Muscle of leg (tissue), 11 donors: Measurements from ENCODE around the gene LTBP1. TPM values are rescaled to one million over a fixed set of nuclear protein-coding genes. Genes with fewer than 3 reads are reported as not detected.
A peak's percentile ranks its signal among the peaks of the same experiment; 100 is the strongest.

Source experiments
- DNase-seq: peaks from one replicate; pipeline ENCODE4 v3.0.0; 2013
- H3K27ac ChIP-seq: one replicate; pipeline ENCODE4 v1.5.1; 2013; ENCODE audit warnings: mild to moderate bottlenecking, low read length, control low read depth
- H3K27me3 ChIP-seq: one replicate; pipeline ENCODE4 v1.6.1; 2013; ENCODE audit warnings: low read length; ENCODE audit not compliant: control insufficient read depth, insufficient read depth
- H3K36me3 ChIP-seq: one replicate; pipeline ENCODE4 v1.6.1; 2013; ENCODE audit warnings: low read length; ENCODE audit not compliant: control insufficient read depth, insufficient read depth
- H3K4me1 ChIP-seq: one replicate; pipeline ENCODE4 v1.6.1; 2013; ENCODE audit warnings: low read length; ENCODE audit not compliant: control insufficient read depth, insufficient read depth
- H3K4me3 ChIP-seq: one replicate; pipeline ENCODE4 v1.5.1; 2013; ENCODE audit warnings: low read length, control low read depth
- H3K9me3 ChIP-seq: replicated peaks from 2 replicates; pipeline ENCODE4 v1.6.1; 2013; ENCODE audit warnings: low read depth, low read length; ENCODE audit not compliant: control insufficient read depth
- WGBS: methylation state at CpG from one replicate; pipeline ENCODE4 v1.1.5; 2013; ENCODE audit warnings: missing lambda C conversion rate; ENCODE audit not compliant: insufficient coverage; 5-methylcytosine and 5-hydroxymethylcytosine counted together
- polyA plus RNA-seq, 8 donors: library from polyadenylated mRNA; unstranded; fragments of 120-200 nt; gene quantifications; one replicate each; pipeline versions ENCODE4 v1.2.1 to v1.2.3, GENCODE V29; 2013; ENCODE audit warnings: inconsistent platforms in 1 of 8, low replicate concordance in 1 of 8; ENCODE audit not compliant: insufficient read length in 8 of 8, insufficient read depth in 1 of 8
- total RNA-seq: library from RNA; stranded (reverse); fragments of 120-200 nt; gene quantifications from one replicate; pipeline ENCODE4 v1.2.4, GENCODE V29; 2013

Gene LTBP1
- total and polyA plus RNA-seq, 9 donors, result 37.5 to 87.3 (median 57.9) TPM

DNA sequence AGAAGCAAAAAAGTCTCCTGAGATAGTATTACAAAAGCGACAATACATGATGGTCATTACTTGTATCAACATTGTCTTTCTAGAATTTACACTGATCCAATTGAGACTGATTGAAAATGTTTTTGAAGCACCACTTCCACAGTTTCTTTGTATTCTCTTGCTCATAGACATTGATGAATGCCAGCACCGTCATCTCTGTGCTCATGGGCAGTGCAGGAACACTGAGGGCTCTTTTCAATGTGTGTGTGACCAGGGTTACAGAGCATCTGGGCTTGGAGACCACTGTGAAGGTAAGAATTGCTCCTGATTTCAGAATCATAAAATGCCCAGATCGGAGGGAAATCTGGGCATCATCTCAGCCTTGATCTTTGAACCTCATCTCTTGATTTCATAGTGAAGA, 354.6 kb downstream of the LTBP1 start:
- H3K36me3 ChIP-seq, result peaks cover 6% of the 10 kb centered on the region
- DNase-seq, result no peak
- no peaks in the 10 kb centered on the region for H3K27me3 ChIP-seq
- WGBS, result 89% methylated on average over 1 of the region's 3 CpGs
- no peak overlapping the region for H3K27ac ChIP-seq
- H3K4me3 ChIP-seq, result no peak overlapping the region
- H3K9me3 ChIP-seq, result no peaks in the 10 kb centered on the region
- H3K4me1 ChIP-seq, result peaks cover 15% of the 10 kb centered on the region

DNA sequence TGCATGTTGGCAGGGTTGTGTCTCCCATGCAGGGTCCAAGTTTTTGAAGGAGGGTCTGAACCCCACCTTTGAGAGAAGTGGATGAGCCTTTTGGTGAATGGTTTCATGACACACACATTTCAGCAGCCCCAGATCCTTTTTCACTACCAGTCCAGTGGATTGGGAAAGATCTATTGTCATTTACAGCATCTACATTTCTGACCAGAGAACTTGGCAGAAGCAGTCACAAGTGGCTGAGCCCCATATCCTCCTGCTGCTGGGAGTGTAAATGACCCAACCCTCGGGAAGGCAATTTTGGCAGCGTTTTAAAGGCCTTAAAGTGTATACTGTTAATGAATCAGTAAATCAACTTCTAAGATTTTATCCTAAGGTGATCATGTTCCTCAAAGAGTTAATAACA, 355.6 kb downstream of the LTBP1 start:
- WGBS, result no CpG with 5 or more reads among the region's 2 CpGs
- Histone ChIP-seq H3K36me3 (peaks cover 6% of the 10 kb centered on the region), H3K4me3 (no peak overlapping the region), H3K4me1 (peaks cover 15% of the 10 kb centered on the region), H3K27ac (no peak overlapping the region), H3K27me3 (no peaks in the 10 kb centered on the region), H3K9me3 (no peaks in the 10 kb centered on the region)
- no peak for DNase-seq

DNA sequence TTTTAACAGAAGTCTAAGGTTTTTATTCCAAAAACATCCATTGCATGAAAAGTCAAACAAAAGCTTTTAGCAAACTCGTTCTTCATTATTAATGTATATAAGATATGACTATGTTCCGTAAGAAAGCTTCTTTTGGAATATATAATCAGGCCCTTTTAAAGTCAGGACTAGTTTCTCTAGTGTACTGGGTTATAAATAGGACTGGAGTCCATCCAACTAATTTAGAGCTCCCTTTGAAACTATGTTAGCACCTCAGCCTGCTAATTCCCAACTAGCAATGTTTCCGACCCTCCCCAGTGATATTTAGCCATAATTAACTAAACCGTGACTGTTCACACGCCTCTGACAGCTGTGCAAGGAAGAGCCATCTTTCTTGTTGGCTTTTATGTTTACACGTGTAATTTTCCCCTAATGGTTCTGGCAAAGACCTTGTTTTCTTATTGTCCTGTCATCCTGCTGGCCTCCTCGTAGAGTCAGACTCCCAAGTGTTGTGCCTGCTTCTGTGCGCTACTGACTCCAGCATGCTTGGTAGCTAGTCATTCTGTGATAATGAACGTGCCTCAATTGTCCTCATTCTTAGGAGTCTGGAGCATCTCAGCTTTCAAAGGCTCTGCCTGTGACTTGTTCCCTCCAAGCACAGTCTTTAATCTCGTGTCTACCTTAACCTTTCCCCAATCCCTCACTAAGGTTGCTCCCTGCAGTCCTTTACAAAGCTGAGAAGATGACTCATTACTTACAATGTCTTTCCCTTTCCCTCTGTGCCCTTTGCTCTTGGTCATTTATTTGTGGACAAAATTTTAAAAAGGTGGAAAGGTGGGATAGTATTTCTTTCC, 357.5 kb downstream of the LTBP1 start:
- Histone ChIP-seq H3K36me3 (peaks cover 6% of the 10 kb centered on the region), H3K4me3 (no peak overlapping the region), H3K9me3 (no peaks in the 10 kb centered on the region), H3K4me1 (peaks cover 15% of the 10 kb centered on the region), H3K27me3 (no peaks in the 10 kb centered on the region), H3K27ac (no peak overlapping the region)
- WGBS, result 69% methylated on average over 7 of the region's 10 CpGs
- DNase-seq, result peak; percentile 28

DNA sequence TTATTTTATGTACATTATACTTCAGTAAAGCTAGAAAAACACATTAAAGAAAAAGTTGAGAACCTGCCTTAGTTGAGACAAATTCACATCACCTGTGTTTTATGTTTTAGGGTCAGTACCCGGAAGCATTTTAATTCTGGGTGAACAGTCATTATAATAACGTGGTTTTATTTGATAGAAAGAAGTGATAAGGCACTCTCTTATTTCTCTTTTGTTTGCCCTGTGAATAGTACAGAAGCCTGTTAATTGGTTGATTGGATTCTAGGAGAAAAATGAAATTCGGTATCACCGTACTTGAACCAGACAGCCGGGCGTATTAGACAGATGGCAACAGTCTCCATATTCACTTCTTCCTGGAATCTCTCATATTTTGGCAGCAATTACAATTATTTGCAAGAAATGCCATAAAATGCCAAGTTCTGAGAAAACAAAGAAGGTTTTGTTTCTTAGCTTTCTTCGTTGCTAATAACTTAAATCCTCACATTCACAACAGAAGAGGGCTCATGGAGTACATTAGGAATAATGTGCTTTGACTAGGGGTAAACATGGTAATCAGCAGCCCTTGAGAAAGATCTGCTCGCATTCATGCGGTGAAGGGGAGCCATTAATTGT, 361.0 kb downstream of the LTBP1 start:
- peaks cover 8% of the 10 kb centered on the region for H3K4me1 ChIP-seq
- DNase-seq, result peak; percentile 53
- H3K4me3 ChIP-seq, result no peak overlapping the region
- WGBS, result 80% methylated on average over 1 of the region's 9 CpGs
- H3K9me3 ChIP-seq, result no peaks in the 10 kb centered on the region
- no peaks in the 10 kb centered on the region for H3K27me3 ChIP-seq
- peaks cover 3% of the 10 kb centered on the region for H3K36me3 ChIP-seq
- H3K27ac ChIP-seq, result no peak overlapping the region

DNA sequence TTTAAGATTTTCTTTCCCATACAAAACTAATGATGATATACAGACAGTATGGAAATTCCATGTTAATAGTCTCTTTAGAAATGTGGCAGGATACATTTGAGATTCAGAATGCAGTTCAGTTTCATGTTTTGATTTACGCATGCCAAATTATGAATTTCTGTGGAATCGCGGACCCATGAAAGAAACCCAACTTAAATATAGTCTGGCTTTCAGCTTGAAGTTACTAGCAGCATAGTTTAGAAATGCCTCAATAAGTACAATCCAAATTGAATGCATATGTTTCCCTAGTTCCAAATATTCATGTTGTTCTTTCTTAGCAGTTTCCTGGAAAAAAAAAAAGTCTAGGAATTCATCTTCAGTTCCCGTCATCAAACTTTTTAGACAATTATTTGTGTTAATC, 365.6 kb downstream of the LTBP1 start:
- Histone ChIP-seq H3K27me3 (no peaks in the 10 kb centered on the region), H3K4me1 (no peaks in the 10 kb centered on the region), H3K4me3 (no peak overlapping the region), H3K9me3 (no peaks in the 10 kb centered on the region), H3K27ac (peak overlapping the region; percentile 16), H3K36me3 (peaks cover 2% of the 10 kb centered on the region)
- peak; percentile 90 for DNase-seq
- 60% methylated on average over 1 of the region's 4 CpGs for WGBS

DNA sequence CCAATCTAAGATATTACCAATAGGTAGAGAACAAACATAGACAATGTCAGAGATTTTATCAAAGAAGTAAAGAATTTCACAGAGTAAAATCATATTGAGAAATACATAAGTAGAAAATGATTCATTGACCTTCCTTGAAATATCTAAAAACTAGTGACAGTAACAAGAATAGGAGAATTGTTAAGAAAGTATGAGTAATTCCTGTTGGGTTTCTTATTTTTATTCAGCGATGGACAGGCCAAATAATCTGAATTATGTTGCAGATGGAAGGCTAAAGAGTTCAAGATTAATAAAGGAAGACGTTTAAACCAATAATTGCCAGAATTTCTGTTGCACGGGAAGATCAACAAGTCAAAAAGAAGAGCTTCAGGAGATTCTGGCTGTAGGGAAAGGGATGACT, 366.3 kb downstream of the LTBP1 start:
- DNase-seq, result peak; percentile 44
- no peaks in the 10 kb centered on the region for H3K27me3 ChIP-seq
- no peak overlapping the region for H3K4me3 ChIP-seq
- H3K36me3 ChIP-seq, result peaks cover 2% of the 10 kb centered on the region
- H3K9me3 ChIP-seq, result no peaks in the 10 kb centered on the region
- 70% methylated on average over 3 of the region's 3 CpGs for WGBS
- no peaks in the 10 kb centered on the region for H3K4me1 ChIP-seq
- peak overlapping the region; percentile 16 for H3K27ac ChIP-seq

DNA sequence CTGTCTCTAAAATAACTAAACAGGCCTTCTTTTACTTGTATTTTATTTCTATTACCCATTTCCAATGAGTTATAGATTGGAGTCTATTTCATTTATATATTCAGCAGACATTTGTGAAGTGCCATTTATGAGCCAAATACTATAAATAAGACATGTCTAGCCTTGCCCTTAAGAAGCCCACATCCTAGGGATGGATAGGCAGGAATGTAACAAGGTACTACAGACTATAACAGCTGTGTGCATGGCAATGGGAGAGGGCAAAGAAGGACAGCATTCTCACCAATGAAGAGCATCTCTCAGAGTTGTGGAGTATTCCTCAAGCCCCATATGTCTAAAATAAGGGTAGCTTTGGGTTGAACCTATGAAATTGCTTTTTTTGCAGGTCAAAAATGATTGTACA, 367.8 kb downstream of the LTBP1 start:
- peaks cover 2% of the 10 kb centered on the region for H3K36me3 ChIP-seq
- no peak for DNase-seq

DNA sequence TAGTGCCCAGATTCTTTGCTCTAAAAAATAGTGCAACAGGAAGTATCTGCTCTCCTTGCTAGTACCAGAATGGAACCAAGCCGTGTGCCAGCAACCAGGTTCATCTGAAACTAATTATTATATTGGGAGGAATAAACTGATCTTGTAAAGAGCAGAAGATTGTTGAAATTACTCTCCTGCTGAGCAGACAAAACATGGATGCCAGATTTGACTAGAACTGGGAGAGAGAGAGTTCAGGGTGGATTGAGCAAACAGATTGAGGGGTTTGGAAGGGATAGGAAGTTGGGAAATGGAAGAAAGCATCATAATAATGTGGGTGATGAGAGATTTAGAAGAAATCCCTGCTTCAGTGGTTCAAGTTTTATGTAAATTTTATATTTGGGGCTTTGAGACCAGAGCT, 369.6 kb downstream of the LTBP1 start:
- H3K4me3 ChIP-seq, result no peak overlapping the region
- peaks cover 2% of the 10 kb centered on the region for H3K36me3 ChIP-seq
- no peaks in the 10 kb centered on the region for H3K9me3 ChIP-seq
- H3K4me1 ChIP-seq, result no peaks in the 10 kb centered on the region
- no CpG with 5 or more reads among the region's 1 CpG for WGBS
- H3K27me3 ChIP-seq, result no peaks in the 10 kb centered on the region
- DNase-seq, result no peak
- no peak overlapping the region for H3K27ac ChIP-seq

More for the DNA sequence above, 367.8 kb downstream of the LTBP1 start:
- no peak overlapping the region for H3K27ac ChIP-seq
- H3K4me3 ChIP-seq, result no peak overlapping the region
- no peaks in the 10 kb centered on the region for H3K27me3 ChIP-seq
- H3K9me3 ChIP-seq, result no peaks in the 10 kb centered on the region
- no peaks in the 10 kb centered on the region for H3K4me1 ChIP-seq

DNA sequence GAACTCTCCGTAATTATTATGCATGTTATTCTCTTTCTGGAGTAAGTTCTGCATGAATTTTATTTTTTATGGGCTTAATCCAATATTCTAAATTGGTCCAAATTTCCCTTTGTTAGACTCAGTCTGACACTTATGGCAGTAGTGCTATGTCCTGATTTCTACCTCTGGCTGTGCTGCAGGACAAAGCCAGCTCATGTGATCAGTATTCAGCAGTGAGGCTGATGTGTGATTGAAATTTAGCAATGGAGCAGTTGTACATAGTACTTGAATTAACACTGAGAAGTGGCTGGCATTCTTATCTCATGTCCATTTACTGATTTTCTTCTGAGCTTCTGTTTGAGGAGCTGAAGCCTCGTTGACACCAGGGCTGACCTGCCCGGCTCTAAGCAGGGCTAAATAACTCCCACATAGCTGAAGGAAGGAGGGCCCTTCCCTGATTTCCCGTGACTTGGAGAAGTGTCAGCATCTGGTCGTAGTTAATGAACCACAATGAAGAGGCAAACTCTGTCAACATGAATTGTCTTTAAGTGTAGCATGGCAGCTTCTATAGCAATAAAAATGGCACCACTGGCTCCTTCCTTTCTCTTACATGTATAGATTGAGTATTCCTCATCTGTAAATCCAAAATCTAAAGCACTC, 370.7 kb downstream of the LTBP1 start:
- H3K9me3 ChIP-seq, result no peaks in the 10 kb centered on the region
- H3K4me1 ChIP-seq, result peaks cover 2% of the 10 kb centered on the region
- DNase-seq, result no peak
- no peaks in the 10 kb centered on the region for H3K27me3 ChIP-seq
- H3K27ac ChIP-seq, result no peak overlapping the region
- H3K4me3 ChIP-seq, result no peak overlapping the region
- WGBS, result 92% methylated on average over 2 of the region's 5 CpGs
- peaks cover 2% of the 10 kb centered on the region for H3K36me3 ChIP-seq

DNA sequence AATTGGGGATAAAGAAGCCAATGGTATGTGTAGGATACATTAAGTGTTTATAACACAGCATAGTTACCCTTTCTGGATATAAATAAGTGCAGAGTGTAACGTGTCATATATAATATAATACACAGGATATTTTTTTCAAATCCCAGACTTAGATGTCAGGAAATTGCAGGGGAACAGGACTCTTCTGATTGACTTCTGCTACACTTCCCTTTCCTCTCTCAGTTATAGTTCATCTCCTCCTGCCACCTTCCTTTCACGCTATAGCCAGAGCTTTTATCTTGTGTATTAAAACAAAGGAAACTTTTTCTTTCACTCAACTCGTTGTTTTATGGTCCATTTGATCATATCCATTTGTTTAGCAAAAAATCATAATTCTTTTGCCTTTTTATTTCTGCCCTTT, 371.7 kb downstream of the LTBP1 start:
- no peaks in the 10 kb centered on the region for H3K27me3 ChIP-seq
- WGBS, result no CpG with 5 or more reads among the region's 3 CpGs
- H3K36me3 ChIP-seq, result peaks cover 2% of the 10 kb centered on the region
- H3K9me3 ChIP-seq, result no peaks in the 10 kb centered on the region
- H3K4me3 ChIP-seq, result no peak overlapping the region
- H3K27ac ChIP-seq, result no peak overlapping the region
- H3K4me1 ChIP-seq, result peaks cover 2% of the 10 kb centered on the region
- no peak for DNase-seq
